NCI-H82 treated with DMSO at 0.1 percent for 48 hours (cell line): ENCODE data around the gene OLFML3.

Experiments used
- DNase-seq: peaks from one replicate; lab custom pipeline; 2025; ENCODE audit not compliant: unreplicated experiment; lab: John Stamatoyannopoulos, UW

The OLFML3 gene

DNA sequence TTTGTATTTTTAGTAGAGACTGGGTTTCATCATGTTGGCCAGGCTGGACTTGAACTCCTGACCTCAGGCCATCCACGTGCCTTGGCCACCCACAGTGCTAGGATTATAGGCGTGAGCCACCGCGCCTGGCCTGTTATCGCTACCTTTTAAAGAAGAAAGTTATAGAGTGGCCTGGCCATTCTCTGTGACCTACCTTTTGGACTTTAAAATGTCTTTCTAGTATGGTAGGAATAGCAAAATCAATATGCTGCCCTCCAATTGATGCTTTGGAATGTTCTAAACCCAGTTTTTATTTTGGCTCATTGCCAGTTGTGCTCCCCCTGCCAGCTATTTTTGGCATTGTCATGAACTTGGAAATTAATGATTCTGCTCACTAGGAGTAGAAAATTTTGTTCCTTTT, 30.3 kb upstream of the OLFML3 start:
- no peak for DNase-seq

GRCh38 chr1:113950908-113951307, 28.4 kb upstream of the OLFML3 start:
- DNase-seq, result no peak

DNA sequence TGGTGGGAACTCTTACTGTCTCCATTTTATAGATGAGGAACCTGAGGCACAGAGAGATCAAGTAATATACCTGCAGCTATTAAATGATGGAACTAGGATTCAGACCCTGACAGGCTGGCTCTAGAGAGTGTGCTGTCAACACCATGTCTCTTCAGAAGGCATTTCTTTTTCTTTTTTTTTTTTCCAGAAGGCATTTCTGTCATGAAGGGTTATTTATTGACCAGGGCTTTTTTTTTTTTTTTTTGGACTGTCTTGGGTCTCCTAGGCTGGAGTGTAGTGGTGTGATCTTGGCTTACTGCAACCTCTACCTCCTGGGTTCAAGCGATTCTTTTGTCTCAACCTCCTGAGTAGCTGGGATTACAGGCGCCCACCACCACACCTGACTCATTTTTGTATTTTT, 27.6 kb upstream of the OLFML3 start:
- no peak for DNase-seq

DNA sequence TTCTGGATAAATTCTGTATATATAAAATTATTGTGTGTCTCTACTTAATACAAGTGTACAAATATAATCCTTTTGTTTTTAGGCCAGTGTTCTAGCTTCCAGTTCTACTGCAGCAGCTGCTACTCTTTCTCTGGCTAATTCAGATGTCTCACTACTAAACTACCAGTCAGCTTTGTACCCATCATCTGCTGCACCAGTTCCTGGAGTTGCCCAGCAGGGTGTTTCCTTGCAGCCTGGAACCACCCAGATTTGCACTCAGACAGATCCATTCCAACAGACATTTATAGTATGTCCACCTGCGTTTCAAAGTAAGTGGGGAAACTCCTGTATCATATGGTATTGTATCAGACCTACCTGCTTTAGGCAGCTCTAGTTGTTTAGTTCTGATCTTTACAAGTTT, 21.3 kb upstream of the OLFML3 start:
- no peak for DNase-seq

DNA sequence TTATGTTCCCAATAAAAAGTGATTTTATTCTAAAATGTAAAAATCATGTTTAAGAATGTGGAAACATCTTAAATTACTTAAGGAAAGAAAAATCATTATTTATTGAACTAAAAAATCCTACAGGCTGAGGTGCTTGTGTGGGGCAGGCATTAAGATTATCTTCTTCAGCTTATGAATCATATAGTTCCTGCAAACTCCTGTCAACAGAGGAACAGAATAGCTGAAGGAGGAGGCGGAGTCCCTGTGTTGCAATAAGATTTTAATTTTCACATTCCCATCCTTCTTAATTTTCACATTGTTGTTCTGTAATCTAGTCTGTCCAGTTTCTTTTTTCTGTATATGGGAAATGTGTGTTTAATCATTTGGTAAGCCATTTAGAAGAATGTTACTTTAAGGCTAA, 20.6 kb upstream of the OLFML3 start:
- DNase-seq, result no peak

GRCh38 chr1:113963281-113963906, 15.9 kb upstream of the OLFML3 start:
- DNase-seq, result no peak

DNA sequence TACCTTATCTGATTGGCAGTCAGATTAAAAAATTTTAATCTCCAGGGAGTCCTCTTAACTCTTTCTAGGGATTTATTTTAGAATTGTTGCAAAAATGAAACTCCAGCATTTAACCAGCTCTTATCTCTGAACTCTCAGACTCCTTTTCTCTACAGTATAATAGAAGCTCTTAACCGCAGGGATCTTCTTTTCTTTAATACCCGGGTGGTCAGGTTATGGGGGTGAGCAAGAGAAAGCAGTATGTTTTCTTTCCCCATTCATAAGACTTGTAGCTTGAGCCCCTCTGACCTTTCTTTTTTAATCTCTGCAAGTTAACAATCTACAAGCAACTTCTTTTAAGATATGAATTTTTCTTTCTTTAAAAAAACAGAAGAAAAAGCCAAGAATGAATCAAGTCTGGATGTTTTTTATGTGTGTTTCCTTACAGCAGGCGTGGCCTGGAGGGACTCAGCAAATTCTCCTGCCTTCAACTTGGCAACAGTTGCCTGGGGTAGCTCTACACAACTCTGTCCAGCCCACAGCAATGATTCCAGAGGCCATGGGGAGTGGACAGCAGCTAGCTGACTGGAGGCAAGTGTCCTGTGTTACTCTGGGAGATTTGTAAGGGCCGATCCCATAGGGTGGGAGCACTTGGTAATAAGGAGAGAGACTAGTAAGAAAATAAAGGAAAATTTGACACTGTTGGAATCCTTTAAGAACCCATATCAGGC, 13.4 kb upstream of the OLFML3 start:
- DNase-seq, result no peak

GRCh38 chr1:113972954-113973353, 6.3 kb upstream of the OLFML3 start:
- no peak for DNase-seq

DNA sequence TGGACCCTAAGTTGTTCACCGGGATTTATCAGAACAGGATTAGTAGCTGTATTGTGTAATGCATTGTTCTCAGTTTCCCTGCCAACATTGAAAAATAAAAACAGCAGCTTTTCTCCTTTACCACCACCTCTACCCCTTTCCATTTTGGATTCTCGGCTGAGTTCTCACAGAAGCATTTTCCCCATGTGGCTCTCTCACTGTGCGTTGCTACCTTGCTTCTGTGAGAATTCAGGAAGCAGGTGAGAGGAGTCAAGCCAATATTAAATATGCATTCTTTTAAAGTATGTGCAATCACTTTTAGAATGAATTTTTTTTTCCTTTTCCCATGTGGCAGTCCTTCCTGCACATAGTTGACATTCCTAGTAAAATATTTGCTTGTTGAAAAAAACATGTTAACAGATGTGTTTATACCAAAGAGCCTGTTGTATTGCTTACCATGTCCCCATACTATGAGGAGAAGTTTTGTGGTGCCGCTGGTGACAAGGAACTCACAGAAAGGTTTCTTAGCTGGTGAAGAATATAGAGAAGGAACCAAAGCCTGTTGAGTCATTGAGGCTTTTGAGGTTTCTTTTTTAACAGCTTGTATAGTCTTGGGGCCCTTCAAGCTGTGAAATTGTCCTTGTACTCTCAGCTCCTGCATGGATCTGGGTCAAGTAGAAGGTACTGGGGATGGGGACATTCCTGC, 3.9 kb upstream of the OLFML3 start:
- DNase-seq, result no peak

DNA sequence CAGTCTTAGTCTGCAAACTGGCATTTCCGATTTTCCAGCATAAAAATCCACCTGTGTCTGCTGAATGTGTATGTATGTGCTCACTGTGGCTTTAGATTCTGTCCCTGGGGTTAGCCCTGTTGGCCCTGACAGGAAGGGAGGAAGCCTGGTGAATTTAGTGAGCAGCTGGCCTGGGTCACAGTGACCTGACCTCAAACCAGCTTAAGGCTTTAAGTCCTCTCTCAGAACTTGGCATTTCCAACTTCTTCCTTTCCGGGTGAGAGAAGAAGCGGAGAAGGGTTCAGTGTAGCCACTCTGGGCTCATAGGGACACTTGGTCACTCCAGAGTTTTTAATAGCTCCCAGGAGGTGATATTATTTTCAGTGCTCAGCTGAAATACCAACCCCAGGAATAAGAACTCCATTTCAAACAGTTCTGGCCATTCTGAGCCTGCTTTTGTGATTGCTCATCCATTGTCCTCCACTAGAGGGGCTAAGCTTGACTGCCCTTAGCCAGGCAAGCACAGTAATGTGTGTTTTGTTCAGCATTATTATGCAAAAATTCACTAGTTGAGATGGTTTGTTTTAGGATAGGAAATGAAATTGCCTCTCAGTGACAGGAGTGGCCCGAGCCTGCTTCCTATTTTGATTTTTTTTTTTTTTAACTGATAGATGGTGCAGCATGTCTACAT, 2.5 kb upstream of the OLFML3 start:
- DNase-seq, result peak; percentile 52

DNA sequence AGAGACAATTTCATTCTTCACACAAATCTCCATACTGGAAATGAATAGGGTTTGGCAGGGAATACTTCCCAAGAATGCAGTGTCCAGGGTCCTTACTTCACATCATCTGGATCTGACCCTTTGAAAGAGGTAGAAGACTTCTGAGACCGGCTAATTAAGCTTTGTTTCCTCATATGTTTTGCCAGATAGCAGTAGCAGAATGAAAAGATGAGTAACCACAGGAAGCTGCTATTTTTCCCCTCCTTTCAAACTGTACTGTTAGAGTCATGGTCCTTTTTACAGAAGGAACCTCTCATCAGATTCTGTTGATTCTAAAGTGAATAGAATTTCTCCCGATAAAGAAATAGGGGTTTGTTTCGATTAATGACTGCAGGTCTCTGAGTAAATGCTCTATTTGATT, 1.4 kb upstream of the OLFML3 start:
- DNase-seq, result no peak

DNA sequence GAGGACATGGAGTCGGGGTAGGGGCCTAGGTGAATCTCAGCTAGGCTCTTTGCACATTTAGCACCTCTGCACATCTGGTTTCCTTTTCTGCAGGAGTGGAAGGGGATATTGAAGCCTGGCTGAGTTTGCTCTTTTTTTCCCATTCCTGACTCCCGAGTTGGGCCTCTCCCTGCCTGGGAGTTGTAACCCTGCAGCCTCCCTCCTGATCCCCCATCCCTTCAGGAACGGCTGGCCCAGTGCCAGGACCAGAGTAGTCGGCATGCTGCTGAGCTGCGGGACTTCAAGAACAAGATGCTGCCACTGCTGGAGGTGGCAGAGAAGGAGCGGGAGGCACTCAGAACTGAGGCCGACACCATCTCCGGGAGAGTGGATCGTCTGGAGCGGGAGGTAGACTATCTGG, 836 bp downstream of the OLFML3 start:
- DNase-seq, result no peak

GRCh38 chr1:113981962-113982931, 3.0 kb downstream of the OLFML3 start:
- DNase-seq, result no peak

DNA sequence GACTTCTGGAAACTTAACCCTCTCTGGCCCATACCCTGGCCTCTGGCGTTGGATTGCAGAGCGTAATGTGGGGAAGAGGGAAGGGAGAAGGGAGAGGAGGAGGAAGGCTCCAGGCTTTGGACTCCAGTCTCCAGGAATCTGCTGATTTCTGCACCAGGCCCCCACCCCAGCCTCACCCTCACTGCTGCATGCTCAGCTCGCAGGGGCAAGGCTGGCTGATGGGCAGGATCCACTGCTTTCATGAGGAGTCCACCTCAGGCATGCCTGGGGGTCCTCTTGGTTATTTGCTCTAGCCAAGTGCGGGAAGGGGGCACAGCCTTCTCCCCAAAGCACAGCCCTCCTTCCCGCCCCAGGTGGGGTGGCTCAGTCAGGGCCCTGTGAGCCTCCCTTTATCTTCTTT, 3.7 kb downstream of the OLFML3 start:
- no peak for DNase-seq

DNA sequence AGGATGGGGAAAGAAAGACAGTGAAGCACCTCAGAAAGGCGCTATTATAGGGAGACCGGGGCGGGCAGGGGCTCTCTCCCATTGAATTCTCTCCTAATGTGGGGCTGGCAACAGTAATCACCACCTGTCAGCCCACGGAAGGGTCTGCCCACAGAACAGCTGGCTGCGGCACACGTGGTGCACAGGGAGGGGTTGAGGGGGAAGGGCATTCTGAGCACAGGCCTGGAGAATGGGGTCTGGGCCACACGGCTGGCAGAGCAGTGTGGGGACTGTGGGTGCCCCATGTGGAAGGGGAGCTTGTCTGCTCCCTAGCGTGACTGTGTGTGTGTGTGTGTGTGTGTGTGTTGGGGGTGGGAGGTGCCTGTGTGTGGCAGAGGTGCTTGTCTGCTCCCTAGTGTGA, 4.1 kb downstream of the OLFML3 start:
- peak; percentile 7 for DNase-seq

- no peak for DNase-seq
Measured at GRCh38 chr1:113983826-113984225, 4.6 kb downstream of the OLFML3 start.

DNA sequence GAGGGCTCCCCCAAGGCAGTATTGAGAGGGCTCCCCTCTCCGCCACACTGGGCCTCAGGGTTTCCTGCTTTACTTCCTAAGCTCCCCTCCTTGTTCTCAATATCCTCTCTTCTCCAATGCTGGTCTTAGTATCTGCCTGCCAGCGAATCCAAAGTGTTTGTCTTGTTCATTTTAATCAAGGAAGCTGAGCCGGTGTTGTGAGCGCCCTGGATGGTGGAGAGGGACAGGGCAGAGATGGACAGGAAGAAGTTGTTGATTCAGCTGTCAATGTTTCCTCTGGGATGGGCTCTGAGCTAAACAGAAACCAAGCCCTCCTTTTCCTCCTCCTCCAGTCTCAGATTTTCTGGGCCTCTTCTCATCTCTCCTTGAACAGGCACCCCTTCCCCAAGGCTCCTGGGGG, 5.4 kb downstream of the OLFML3 start:
- no peak for DNase-seq

DNA sequence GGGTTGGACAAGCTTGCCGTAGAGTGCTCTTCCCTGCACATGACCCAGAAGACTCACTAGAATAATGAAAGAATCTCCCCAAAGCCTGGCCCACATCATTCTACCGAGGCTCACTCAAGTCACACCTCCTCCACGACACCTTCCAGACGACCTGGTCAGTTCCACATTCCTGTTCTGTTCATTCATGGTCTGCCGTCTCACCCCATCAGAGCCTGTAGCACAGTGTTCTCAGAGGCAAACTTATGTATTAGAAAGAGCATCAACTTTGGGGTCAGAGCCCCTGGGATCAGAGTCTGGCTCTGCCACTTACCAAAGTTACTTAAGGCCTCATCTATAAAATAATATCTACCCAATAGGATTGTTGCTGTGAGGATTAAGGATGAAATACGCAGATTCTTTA, 7.5 kb downstream of the OLFML3 start:
- no peak for DNase-seq

DNA sequence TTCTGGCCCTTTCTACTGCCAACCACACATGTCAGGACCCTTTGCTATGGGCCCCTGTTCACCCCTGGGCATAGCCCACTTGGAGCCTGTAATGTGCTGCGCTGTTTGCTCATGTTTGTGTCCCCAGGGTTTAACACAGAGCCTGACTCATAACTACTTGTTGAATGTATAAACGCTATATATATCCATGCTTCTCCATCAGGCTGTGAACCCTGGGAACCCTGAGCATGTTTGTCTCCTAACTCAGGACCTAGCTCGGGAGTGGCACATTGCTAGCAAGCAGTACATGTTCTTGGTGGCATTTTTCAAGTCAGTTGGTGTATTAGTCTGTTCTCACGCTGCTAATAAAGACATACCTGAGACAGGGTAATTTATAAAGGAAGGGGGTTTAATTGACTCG, 8.0 kb downstream of the OLFML3 start:
- DNase-seq, result no peak

- DNase-seq, result no peak
Measured at GRCh38 chr1:113990530-113990929, 11.3 kb downstream of the OLFML3 start.

DNA sequence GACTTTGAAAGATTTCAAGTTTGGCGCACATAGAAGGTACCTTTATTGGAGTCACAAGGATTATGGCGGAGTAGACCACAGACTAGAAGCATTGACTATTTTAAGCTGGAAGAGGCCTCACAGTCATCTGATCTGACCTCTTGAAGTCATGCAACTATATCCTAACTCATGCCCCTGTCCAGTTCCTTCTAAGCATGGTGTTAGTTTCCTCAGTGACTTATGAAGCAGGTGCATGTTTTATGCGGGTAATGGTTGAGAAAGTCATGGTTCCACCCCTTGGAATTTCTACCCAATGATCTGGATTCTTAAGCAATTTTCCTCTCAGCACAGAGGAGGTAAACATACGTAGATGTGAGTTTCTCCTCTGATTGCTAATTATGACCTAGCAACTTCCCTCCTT, 11.7 kb downstream of the OLFML3 start:
- no peak for DNase-seq
